ENCODE results near the gene LRRC36. TPM values are rescaled to one million over a fixed set of nuclear protein-coding genes. Genes with fewer than 3 reads are reported as not detected.

The LRRC36 gene
- total RNA-seq, 1 experiment from 2014 or later: not detected

GRCh38 chr16:67389911-67390815 lies 63.5 kb downstream of the LRRC36 start:
- H3K9me2 ChIP-seq (replicated peaks; ENCODE audit: low read length): no peaks in the 10 kb centered on the region
- no peaks in the 10 kb centered on the region for H3K36me3 ChIP-seq (ENCODE audit: low read depth, low read length)
- H3F3A ChIP-seq (ENCODE audit: low read length, unreplicated experiment): no peaks in the 10 kb centered on the region
- POLR2A ChIA-PET (ENCODE audit: unreplicated experiment): no interaction called here
- no peak overlapping the region for H2AFZ ChIP-seq (ENCODE audit: low read length)
- ATAC-seq (no peak), DNase-seq (no peak)
- H3K4me2 ChIP-seq (ENCODE audit: low read length): no peak overlapping the region
- H3K27ac ChIP-seq (ENCODE audit: low read length): no peak overlapping the region
- H3K4me1 ChIP-seq (ENCODE audit: insufficient read depth, low read length): no peaks in the 10 kb centered on the region
- no peaks in the 10 kb centered on the region for H3K27me3 ChIP-seq (ENCODE audit: low read length)
- no peaks in the 10 kb centered on the region for H3K79me2 ChIP-seq (ENCODE audit: low read length)
- no peaks in the 10 kb centered on the region for H3K9me3 ChIP-seq (ENCODE audit: low read length)
- no TSS peak for BruUV-seq (replicated peaks)
- TF ChIP-seq EZH2 (IDR thresholded peaks at IDR 0.05; ENCODE audit: low read length, unreplicated experiment) (no peak), CTCF (conservative IDR thresholded peaks at IDR 0.05; ENCODE audit: low read depth, low read length) (no peak), EZH2phosphoT487 (IDR thresholded peaks at IDR 0.05; ENCODE audit: borderline replicate concordance, low read length) (no peak)
- no peak overlapping the region for H3K9ac ChIP-seq (ENCODE audit: low read length)
- intact Hi-C loops (cut with micrococcal nuclease): loop anchor here (10.0 kb wide), 1 partner anchor 45 kb away; no protein-coding TSS in a partner anchor
- CTCF ChIA-PET: no interaction called here
- no peak overlapping the region for H3K4me3 ChIP-seq (ENCODE audit: low read length)
- no peaks in the 10 kb centered on the region for H4K20me1 ChIP-seq (ENCODE audit: low read length)

DNA sequence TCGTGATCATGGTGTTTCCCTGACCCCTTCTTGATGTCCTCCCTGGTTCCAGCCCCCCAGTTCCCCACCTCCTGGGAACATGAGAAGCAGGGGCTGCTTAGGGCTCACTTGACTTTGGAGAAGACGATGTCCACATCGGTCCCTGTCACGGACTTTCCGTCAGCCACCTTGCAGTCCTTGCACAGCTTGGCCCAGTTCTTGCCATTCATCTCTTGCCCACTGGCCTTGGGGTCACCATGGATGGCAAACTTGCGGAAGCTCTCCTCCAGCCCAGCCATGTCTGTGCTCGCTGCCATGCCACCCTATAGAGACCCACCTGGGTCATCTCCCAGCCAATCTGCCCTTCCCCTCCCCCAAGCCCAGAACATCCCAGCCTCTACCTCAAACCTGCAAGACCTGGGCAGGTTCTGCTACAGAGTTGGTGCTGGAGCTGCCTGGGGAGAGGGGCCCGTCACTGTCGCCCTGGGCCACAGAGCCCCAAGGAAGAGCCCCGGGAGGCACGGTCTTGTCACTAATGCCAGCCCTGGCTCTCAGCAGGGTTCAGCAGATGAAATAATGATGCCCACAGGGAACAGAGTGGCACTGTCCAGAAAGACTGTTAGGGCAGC lies 64.3 kb downstream of the LRRC36 start:
- H3F3A ChIP-seq (ENCODE audit: low read length, unreplicated experiment): no peaks in the 10 kb centered on the region
- peaks cover 3% of the 10 kb centered on the region; the same call in 1 of the 2 replicates for H3K4me1 ChIP-seq (ENCODE audit: insufficient read depth, low read length)
- H3K27me3 ChIP-seq (ENCODE audit: low read length): no peaks in the 10 kb centered on the region
- H3K27ac ChIP-seq (ENCODE audit: low read length): no peak overlapping the region
- intact Hi-C loops (cut with micrococcal nuclease): loop anchor here (10.0 kb wide), 1 partner anchor 46 kb away; no protein-coding TSS in a partner anchor
- no peaks in the 10 kb centered on the region for H3K36me3 ChIP-seq (ENCODE audit: low read depth, low read length)
- no peak overlapping the region for H3K4me3 ChIP-seq (ENCODE audit: low read length)
- no peak overlapping the region for H3K4me2 ChIP-seq (ENCODE audit: low read length)
- no peak overlapping the region for H3K9ac ChIP-seq (ENCODE audit: low read length)
- CTCF ChIA-PET: interaction anchor here (0.6 kb wide), 1 partner anchor 14 kb away, joined by 13 read pairs; no protein-coding TSS in a partner anchor
- POLR2A ChIA-PET (ENCODE audit: unreplicated experiment): no interaction called here
- no peaks in the 10 kb centered on the region for H3K9me3 ChIP-seq (ENCODE audit: low read length)
- ATAC-seq (no peak), DNase-seq (no peak)
- no peaks in the 10 kb centered on the region for H3K9me2 ChIP-seq (replicated peaks; ENCODE audit: low read length)
- no peaks in the 10 kb centered on the region for H3K79me2 ChIP-seq (ENCODE audit: low read length)
- no TSS peak for BruUV-seq (replicated peaks)
- TF ChIP-seq CTCF (conservative IDR thresholded peaks at IDR 0.05; ENCODE audit: low read depth, low read length) (no peak), EZH2phosphoT487 (IDR thresholded peaks at IDR 0.05; ENCODE audit: borderline replicate concordance, low read length) (no peak), EZH2 (IDR thresholded peaks at IDR 0.05; ENCODE audit: low read length, unreplicated experiment) (no peak)
- H2AFZ ChIP-seq (ENCODE audit: low read length): no peak overlapping the region
- H4K20me1 ChIP-seq (ENCODE audit: low read length): no peaks in the 10 kb centered on the region

All from PC-3 (cell line).